Stimulated activated memory B cell treated with anti-CD40 and anti-IgM and Interleukin-4, amounts not matched to agents 10 μg/mL and 1 μg/mL and 100 μg/mL, for 72 hours (primary cell): Measurements from ENCODE around the gene PTPRF.

Experiments used
- ATAC-seq: fragments of 150-1000 bp; cut with Tn5 transposase; 2 replicates; pipeline ENCODE4 v1.10.0; 2021
- H3K27ac Mint-ChIP-seq: one replicate; pipeline ENCODE4 v1.8.0; 2022; ENCODE audit warnings: mild to moderate bottlenecking, mixed read lengths
- H3K27me3 Mint-ChIP-seq: one replicate; pipeline ENCODE4 v1.8.0; 2022; ENCODE audit warnings: mixed read lengths
- H3K36me3 Mint-ChIP-seq: one replicate; pipeline ENCODE4 v1.8.0; 2022; ENCODE audit warnings: mixed read lengths
- H3K4me1 Mint-ChIP-seq: one replicate; pipeline ENCODE4 v1.8.0; 2022; ENCODE audit warnings: mixed read lengths
- H3K4me3 Mint-ChIP-seq: one replicate; pipeline ENCODE4 v1.8.0; 2022; ENCODE audit warnings: mild to moderate bottlenecking, moderate library complexity, mixed read lengths
- H3K9me3 Mint-ChIP-seq: one replicate; pipeline ENCODE4 v1.8.0; 2022; ENCODE audit warnings: mixed read lengths

PTPRF gene

GRCh38 chr1:43549921-43550597 lies 19.4 kb downstream of the PTPRF start:
- Mint-ChIP-seq H3K27ac (no peak overlapping the region), H3K4me3 (peak overlapping the region; percentile 73), H3K36me3 (no peaks in the 10 kb centered on the region), H3K9me3 (no peaks in the 10 kb centered on the region), H3K4me1 (peaks cover 11% of the 10 kb centered on the region), H3K27me3 (peaks cover 68% of the 10 kb centered on the region)
- peak; percentile 29 for ATAC-seq

DNA sequence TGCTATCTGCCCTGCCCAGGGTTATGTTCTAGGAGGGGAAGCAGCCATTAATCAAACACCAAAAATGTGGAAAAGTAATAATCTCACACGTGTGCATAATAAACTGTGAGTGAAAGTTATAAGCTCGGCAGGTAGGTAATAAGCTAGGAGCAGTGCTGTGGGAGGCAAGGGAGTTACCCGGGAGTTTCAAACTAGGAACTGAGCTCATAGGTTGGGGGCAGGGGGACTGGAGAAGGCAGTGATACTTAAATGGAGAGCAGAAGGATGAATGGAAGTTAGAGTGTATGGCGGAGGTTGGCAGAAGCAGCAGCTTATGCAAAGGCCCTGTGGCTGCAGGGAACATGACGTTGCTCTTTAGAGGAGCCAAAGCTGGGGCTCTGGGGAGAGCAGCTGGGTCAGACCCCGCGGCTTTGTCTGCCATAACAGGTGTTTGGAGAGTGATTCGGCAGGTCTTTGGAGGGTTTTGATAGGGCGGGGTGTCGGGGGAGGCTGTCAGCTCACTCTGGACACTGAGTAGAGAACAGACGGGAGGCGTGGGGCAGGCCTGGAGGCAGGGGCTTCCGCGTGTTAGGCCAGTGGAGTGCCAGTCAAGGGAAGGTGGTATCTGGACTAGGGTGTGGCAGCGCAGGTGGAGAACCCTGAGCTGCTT lies 20.0 kb downstream of the PTPRF start:
- no peaks in the 10 kb centered on the region for H3K9me3 Mint-ChIP-seq
- peaks cover 11% of the 10 kb centered on the region for H3K4me1 Mint-ChIP-seq
- ATAC-seq, result no peak
- H3K4me3 Mint-ChIP-seq, result peak overlapping the region; percentile 73
- H3K36me3 Mint-ChIP-seq, result no peaks in the 10 kb centered on the region
- no peak overlapping the region for H3K27ac Mint-ChIP-seq
- H3K27me3 Mint-ChIP-seq, result peaks cover 62% of the 10 kb centered on the region

GRCh38 chr1:43551396-43551888 lies 20.8 kb downstream of the PTPRF start:
- peaks cover 6% of the 10 kb centered on the region for H3K4me1 Mint-ChIP-seq
- H3K36me3 Mint-ChIP-seq, result no peaks in the 10 kb centered on the region
- ATAC-seq, result no peak
- peaks cover 55% of the 10 kb centered on the region for H3K27me3 Mint-ChIP-seq
- no peak overlapping the region for H3K27ac Mint-ChIP-seq
- no peaks in the 10 kb centered on the region for H3K9me3 Mint-ChIP-seq
- no peak overlapping the region for H3K4me3 Mint-ChIP-seq

- H3K4me3 Mint-ChIP-seq, result no peak overlapping the region
These were observed 21.5 kb downstream of the PTPRF start for GRCh38 chr1:43552059-43552742.

GRCh38 chr1:43552813-43553212 lies 22.1 kb downstream of the PTPRF start:
- H3K9me3 Mint-ChIP-seq, result no peaks in the 10 kb centered on the region
- peaks cover 41% of the 10 kb centered on the region for H3K27me3 Mint-ChIP-seq
- peaks cover 6% of the 10 kb centered on the region for H3K4me1 Mint-ChIP-seq
- no peak for ATAC-seq
- no peak overlapping the region for H3K27ac Mint-ChIP-seq
- H3K36me3 Mint-ChIP-seq, result no peaks in the 10 kb centered on the region
- H3K4me3 Mint-ChIP-seq, result no peak overlapping the region

More at GRCh38 chr1:43552059-43552742, 21.5 kb downstream of the PTPRF start:
- no peaks in the 10 kb centered on the region for H3K36me3 Mint-ChIP-seq
- no peaks in the 10 kb centered on the region for H3K9me3 Mint-ChIP-seq
- H3K4me1 Mint-ChIP-seq, result peaks cover 6% of the 10 kb centered on the region
- ATAC-seq, result no peak
- H3K27ac Mint-ChIP-seq, result no peak overlapping the region
- H3K27me3 Mint-ChIP-seq, result peaks cover 47% of the 10 kb centered on the region

GRCh38 chr1:43554444-43554992 lies 23.8 kb downstream of the PTPRF start:
- H3K27me3 Mint-ChIP-seq, result peaks cover 31% of the 10 kb centered on the region
- no peaks in the 10 kb centered on the region for H3K36me3 Mint-ChIP-seq
- ATAC-seq, result no peak
- H3K4me1 Mint-ChIP-seq, result peaks cover 6% of the 10 kb centered on the region
- H3K4me3 Mint-ChIP-seq, result no peak overlapping the region
- H3K27ac Mint-ChIP-seq, result no peak overlapping the region
- no peaks in the 10 kb centered on the region for H3K9me3 Mint-ChIP-seq

DNA sequence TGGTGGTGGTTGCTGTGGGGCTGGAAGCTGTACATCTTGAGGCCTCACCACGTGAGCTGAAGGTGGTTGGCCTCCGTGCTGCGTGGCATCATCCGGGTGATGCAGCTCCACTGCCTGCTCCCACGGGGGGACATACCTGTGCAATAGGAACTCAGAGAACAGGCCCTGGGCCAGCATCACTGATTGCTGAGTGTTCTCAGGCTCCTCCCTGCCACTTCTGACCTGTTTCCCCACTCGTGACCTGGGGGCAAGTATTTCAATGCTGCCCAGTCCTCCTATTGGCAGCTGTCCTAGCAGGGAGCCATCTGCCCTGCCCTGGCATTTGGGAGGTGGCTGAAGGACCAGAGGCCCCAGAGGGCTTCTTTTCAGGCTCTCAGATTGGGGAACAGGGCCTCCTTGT lies 26.1 kb downstream of the PTPRF start:
- Mint-ChIP-seq H3K9me3 (no peaks in the 10 kb centered on the region), H3K27ac (no peak overlapping the region), H3K4me3 (no peak overlapping the region), H3K4me1 (no peaks in the 10 kb centered on the region), H3K27me3 (peaks cover 9% of the 10 kb centered on the region), H3K36me3 (no peaks in the 10 kb centered on the region)
- ATAC-seq, result no peak

DNA sequence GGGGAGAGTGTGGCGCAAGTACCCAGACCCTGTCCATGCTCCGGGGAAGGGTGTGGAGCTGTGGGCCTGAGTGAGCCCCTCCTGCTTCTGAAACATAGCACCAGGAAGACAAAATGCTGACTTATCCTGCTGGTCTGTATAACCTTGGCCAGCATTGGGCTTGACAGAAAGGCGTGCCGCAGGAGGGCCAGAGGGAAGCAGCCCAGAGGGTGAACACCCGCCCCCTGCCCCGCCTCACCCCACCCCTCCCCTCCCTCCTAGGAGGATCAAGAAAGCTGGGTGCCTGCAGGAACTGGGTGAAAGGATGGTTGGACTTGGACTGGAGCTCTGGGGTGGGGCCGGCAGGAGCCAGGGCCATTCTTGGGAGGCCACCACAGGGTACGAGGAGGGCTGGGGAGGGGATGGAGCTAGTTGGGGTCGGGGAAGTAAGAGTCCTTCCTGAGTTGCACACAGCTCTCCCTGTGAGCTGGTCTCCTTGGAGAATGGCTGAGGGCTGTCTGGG lies 27.1 kb downstream of the PTPRF start:
- no peaks in the 10 kb centered on the region for H3K4me1 Mint-ChIP-seq
- H3K36me3 Mint-ChIP-seq, result no peaks in the 10 kb centered on the region
- no peak overlapping the region for H3K4me3 Mint-ChIP-seq
- ATAC-seq, result no peak
- H3K27me3 Mint-ChIP-seq, result peaks cover 13% of the 10 kb centered on the region
- no peaks in the 10 kb centered on the region for H3K9me3 Mint-ChIP-seq
- H3K27ac Mint-ChIP-seq, result no peak overlapping the region

DNA sequence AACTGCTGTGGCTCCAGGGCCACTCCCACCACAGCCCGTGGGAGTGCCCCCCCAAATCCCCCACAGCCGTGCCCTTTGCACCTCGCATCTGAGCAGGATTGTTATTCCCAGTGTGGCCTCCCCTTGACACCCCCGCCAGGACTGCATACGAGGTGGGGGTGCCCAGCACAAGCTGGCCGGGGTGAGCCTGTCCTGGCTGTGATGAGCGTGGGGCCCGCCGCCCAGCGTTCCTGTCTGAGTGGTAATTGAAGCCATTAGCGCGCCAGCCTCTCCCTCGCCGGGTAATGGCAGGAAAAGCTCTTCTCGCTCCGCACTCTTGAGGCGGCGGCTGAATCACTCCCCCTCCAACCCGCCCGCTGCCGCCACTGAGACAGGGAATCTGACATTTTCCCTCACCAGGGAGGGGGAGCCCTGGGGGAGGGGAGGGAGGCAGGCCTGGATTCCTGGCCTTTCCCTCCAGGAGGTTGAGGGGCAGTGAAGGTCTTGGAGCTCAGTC lies 27.7 kb downstream of the PTPRF start:
- Mint-ChIP-seq H3K27ac (no peak overlapping the region), H3K27me3 (peaks cover 18% of the 10 kb centered on the region), H3K9me3 (no peaks in the 10 kb centered on the region), H3K36me3 (no peaks in the 10 kb centered on the region), H3K4me1 (no peaks in the 10 kb centered on the region), H3K4me3 (no peak overlapping the region)
- no peak for ATAC-seq

DNA sequence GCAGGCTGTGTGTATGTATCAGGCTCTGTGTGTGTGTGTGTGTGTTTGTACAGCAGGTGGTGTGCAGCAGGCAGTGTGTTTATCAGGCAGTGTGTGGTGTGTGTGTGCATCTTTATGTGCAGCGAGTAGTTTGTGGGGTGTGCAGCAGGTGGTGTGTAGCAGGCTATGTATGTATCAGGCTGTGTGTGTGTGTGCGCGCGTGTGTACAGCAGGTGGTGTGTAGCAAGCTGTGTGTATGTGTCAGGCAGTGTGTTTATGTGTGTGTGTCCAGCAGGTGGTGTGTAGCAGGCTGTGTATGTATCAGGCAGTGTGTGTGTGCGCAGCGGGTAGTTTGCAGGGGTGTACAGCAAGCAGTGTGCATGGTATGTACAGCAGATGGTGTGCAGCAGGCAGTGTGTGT lies 29.0 kb downstream of the PTPRF start:
- ATAC-seq, result no peak
- peaks cover 24% of the 10 kb centered on the region for H3K27me3 Mint-ChIP-seq
- H3K27ac Mint-ChIP-seq, result no peak overlapping the region
- H3K4me1 Mint-ChIP-seq, result no peaks in the 10 kb centered on the region
- no peaks in the 10 kb centered on the region for H3K36me3 Mint-ChIP-seq
- no peak overlapping the region for H3K4me3 Mint-ChIP-seq
- H3K9me3 Mint-ChIP-seq, result no peaks in the 10 kb centered on the region

- no peak overlapping the region for H3K4me3 Mint-ChIP-seq
- no peaks in the 10 kb centered on the region for H3K36me3 Mint-ChIP-seq
- ATAC-seq, result no peak
- no peaks in the 10 kb centered on the region for H3K9me3 Mint-ChIP-seq
- H3K27ac Mint-ChIP-seq, result no peak overlapping the region
- peaks cover 29% of the 10 kb centered on the region for H3K27me3 Mint-ChIP-seq
- H3K4me1 Mint-ChIP-seq, result no peaks in the 10 kb centered on the region
These were observed 29.6 kb downstream of the PTPRF start for GRCh38 chr1:43560286-43560685.

- Mint-ChIP-seq H3K4me1 (peaks cover 5% of the 10 kb centered on the region), H3K27ac (no peak overlapping the region), H3K9me3 (no peaks in the 10 kb centered on the region), H3K36me3 (no peaks in the 10 kb centered on the region), H3K4me3 (no peak overlapping the region), H3K27me3 (peaks cover 44% of the 10 kb centered on the region)
- no peak for ATAC-seq
These were observed 33.3 kb downstream of the PTPRF start for GRCh38 chr1:43563876-43564539.

GRCh38 chr1:43564551-43565348 lies 34.1 kb downstream of the PTPRF start:
- Mint-ChIP-seq H3K9me3 (no peaks in the 10 kb centered on the region), H3K27me3 (peaks cover 44% of the 10 kb centered on the region), H3K4me1 (peaks cover 5% of the 10 kb centered on the region), H3K27ac (no peak overlapping the region), H3K36me3 (no peaks in the 10 kb centered on the region), H3K4me3 (no peak overlapping the region)
- ATAC-seq, result no peak
